T-helper 1 cell (primary cell): ENCODE measurements around the gene PTPRN2.

ENCODE experiments used
- DNase-seq, 5 donors: peaks; one replicate each; pipeline ENCODE4 v3.0.0-alpha.2; 2012 to 2020

PTPRN2 gene

GRCh38 chr7:157863906-157864810 is 723.5 kb downstream of the PTPRN2 start:
- DNase-seq, result no peak

DNA sequence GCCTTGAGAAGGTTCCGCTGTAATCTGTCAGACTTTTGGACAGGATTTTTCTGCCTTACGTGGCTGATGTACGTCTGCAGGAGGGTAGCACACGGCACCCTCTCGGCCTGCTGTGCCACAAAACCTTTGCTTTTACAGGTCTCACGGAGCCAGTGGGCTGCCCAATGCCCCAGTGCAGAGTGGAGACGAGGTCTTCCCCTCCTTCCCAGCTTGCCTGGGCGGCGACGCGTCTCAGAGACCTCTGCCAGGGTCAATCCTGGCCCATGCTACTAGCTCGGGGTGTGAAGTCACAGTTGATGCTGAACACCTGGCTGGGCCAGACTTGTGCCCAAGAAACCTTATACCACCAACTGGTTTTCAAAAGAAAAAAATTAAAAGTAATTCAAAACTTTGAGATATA is 724.4 kb downstream of the PTPRN2 start:
- DNase-seq, result no peak

DNA sequence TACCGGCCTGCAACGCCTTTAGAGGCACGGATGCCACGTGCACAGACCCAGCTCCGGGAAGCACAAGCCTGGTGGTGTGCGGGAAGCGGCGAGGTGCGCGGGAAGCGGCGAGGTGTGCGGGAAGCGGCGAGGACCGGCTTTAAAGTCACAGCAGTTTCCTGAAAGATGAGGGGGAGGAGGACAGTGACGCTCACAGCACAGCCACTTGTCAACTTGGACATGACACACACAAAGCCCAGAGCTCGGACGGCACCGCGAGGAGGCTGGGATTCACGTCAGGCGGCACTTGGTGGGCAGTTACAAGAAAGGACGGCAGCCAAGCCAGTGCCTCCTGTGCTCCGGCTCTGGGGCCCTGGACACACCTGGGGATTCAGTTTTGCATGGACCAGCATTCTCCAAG is 724.9 kb downstream of the PTPRN2 start:
- DNase-seq, result no peak

- DNase-seq, result no peak
These were observed 726.1 kb downstream of the PTPRN2 start for GRCh38 chr7:157861551-157861950.

- DNase-seq, result no peak
These were observed 726.6 kb downstream of the PTPRN2 start for GRCh38 chr7:157861031-157861491.

DNA sequence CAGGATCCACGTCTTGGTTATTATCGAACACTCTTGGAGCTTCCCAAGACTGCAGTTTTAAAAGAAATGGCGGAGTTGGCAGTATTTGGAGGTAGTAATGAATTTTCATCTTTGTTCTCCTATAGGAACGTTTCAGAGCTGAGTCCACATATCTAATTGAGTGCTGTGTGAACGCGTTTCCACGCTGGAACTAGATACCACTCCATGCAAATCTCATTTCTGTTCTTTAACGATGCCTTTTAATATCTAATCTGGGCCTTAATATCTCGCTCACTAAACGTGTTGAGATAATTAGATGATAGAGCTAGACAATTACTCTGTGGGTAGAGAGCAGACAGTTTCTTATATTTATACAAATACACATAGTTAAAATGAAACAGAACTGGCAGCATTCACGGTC is 727.2 kb downstream of the PTPRN2 start:
- DNase-seq, result no peak

GRCh38 chr7:157859915-157860314 is 727.7 kb downstream of the PTPRN2 start:
- no peak for DNase-seq

- no peak for DNase-seq
These were observed 730.0 kb downstream of the PTPRN2 start for GRCh38 chr7:157857578-157858075.

DNA sequence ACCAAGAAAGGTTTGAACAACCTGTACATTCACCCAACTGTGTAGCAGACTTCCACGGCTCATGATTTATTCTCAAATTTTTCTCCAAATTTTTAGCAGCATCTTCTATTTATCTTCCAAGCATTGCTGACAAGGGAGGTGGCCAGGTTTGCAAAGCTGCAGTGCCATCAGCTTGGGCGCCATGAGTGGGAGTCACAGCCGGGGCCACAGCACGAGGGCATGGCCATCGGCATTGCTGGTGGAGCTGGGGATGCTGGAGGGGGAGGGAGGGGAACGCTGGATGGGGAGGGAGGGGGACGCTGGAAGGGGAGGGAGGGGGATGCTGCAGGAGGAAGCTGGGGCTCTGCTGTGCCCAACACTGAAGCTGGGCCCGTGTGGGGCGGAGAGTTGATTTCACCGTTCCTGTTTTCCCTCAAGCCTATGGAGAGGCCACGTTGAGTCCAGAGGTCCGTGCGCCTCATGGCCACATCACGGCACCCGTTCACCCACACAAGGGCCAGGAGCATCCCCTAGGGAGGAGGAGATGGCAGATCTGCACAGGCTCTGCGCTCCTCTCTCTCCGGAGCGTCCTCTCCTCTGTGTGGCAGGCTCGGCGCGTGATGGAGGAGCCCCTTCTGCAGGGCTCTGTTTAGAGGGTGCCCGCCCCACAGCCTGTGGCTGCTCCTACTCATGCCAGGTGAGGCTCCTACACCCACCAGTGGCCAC is 730.6 kb downstream of the PTPRN2 start:
- no peak for DNase-seq

GRCh38 chr7:157855452-157856213 is 732.0 kb downstream of the PTPRN2 start:
- no peak for DNase-seq

GRCh38 chr7:157855016-157855415 is 732.6 kb downstream of the PTPRN2 start:
- no peak for DNase-seq

GRCh38 chr7:157854066-157854891 is 733.3 kb downstream of the PTPRN2 start:
- DNase-seq, result no peak

DNA sequence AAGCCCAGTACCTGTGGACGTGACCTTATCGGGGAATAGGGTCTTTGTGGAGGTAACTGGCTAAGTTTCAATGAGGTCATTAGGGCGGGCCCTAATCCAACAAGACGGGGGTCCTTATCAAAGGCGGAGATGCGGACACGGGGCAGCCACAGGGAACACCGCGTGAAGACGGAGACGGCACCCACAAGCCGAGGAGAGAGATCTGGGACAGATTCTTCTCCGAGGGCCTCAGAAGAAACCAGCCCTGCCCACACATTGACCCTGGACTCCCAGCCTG is 733.9 kb downstream of the PTPRN2 start:
- no peak for DNase-seq

- DNase-seq, result no peak
These were observed 734.4 kb downstream of the PTPRN2 start for GRCh38 chr7:157853076-157853788.

DNA sequence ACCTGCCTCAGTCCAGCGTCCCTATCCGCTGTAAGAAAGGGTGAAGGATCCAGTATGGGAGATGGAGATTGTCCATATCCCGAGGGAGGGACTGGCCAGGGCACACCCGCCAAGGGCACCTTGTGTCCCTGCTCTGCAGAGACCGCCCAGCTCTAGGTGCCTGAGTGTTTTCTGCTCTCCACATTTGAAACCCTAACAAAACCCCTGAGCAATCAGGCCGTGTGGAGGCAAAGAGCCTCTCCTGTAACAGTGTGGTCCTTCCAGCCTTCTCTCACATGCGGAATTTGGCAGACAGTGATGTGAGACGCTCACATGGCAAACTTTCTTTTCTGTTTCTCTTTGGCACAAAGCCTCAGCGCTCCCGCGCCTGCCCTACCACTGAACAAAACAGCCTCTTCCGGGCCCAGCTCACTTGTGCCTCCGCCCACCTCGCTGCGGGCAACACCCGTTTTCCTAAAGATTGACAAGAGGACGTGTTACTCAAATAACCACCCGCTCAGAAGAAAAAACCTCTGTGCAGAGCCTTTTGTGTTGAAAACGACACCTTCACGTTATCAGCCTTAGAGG is 736.0 kb downstream of the PTPRN2 start:
- peak in 4 of 5 donors; percentile 31 to 83 (median 50) for DNase-seq

GRCh38 chr7:157850481-157851444 is 736.9 kb downstream of the PTPRN2 start:
- DNase-seq, result no peak

- DNase-seq, result no peak
These were observed 737.9 kb downstream of the PTPRN2 start for GRCh38 chr7:157849726-157850125.

DNA sequence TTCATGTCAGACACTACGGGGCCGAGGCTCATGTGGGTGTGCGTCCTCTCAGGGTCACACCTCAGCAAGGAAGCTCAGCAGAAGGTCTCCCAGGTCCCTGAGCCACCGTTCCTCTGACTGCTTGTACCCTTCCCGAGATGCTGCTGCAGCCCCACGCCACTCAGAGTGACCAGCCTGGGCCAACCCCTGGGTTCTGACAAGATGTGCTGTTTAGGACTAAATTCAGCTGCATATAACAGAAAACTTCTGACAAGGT is 738.4 kb downstream of the PTPRN2 start:
- no peak for DNase-seq

DNA sequence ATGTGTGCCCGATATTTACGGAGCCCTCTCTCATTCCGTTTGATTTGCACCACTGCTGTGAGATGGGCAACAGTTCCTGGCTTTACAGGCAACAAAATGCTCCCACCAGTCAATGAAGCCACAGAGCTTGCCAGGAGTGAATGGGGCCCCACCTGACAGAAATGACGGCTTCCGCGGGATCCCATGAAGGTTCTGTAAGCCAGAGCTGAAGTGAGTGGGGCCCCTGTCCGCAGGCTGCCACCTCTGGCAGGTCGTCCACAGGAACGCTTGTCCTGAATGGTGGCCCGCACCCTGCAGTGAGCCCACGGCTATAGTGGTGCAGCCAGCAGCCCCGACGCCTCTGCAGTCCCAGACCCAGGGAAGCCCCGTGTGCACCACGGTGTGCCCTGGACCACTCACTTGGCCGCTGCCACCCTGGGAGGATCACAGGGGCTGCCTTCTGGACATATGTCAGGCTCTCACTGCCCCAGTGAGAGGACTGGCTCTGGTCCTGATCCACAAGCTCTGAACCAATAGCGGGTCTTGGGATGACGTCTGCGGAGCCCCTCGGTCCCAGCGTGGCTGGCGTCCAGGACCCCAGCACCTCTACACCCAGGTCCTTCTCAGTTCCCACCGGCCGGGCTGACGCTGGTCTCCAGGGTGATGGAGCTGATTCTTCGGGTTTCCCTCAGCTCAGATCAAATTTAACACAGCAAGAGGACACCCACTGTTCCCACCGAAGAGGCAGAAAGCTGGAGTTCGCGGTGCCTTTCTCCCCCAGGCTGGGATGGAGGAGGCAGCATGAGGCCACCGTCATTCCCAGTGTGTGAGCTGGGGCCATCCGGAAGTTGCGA is 738.9 kb downstream of the PTPRN2 start:
- no peak for DNase-seq
